Mucosa of descending colon (tissue), 3 donors: ENCODE data around the gene CRABP1. TPM values are rescaled to one million over a fixed set of nuclear protein-coding genes. Genes with fewer than 3 reads are reported as not detected.

Source experiments
- ATAC-seq: fragments of 200-7000 bp; cut with Tn5 transposase; one replicate; pipeline ENCODE4 v1.9.1; 2020; ENCODE audit warnings: mild to moderate bottlenecking, moderate library complexity
- DNase-seq, 3 donors: peaks; one replicate each; pipeline ENCODE4 v3.0.0-alpha.2; 2020
- H3K36me3 ChIP-seq: fragments of 200-600 bp; one replicate; pipeline ENCODE4 v1.8.0; 2021; ENCODE audit warnings: low read depth, mild to moderate bottlenecking
- H3K4me1 ChIP-seq: fragments of 200-600 bp; one replicate; pipeline ENCODE4 v1.8.0; 2021; ENCODE audit warnings: low read depth, mild to moderate bottlenecking
- H3K4me3 ChIP-seq: fragments of 200-600 bp; one replicate; pipeline ENCODE4 v1.8.0; 2021; ENCODE audit warnings: mild to moderate bottlenecking
- H3K9me3 ChIP-seq: fragments of 200-600 bp; one replicate; pipeline ENCODE4 v1.8.0; 2021; ENCODE audit warnings: mild to moderate bottlenecking
- CTCF ChIP-seq: fragments of 200-600 bp; IDR thresholded peaks from one replicate; pipeline ENCODE4 v1.8.0; 2022; ENCODE audit warnings: antibody characterized with exemption, mild to moderate bottlenecking
- intact Hi-C, 2 donors: fragments of 100-400 bp; cut with DNase I in 1 of 2; cut with micrococcal nuclease in 1 of 2; formaldehyde crosslinking; loops; one replicate each; pipeline versions ENCODE4 v1.11.0 to v1.11.1; 2022; cut with DNase I, micrococcal nuclease
- total RNA-seq, 3 donors: library from RNA; stranded (reverse); fragmentation: NEBNext Ultra II Directional in 2 of 3; extraction: Animal tissue kit (Norgen Biotek cat#: 25700) in 2 of 3; gene quantifications; one replicate each; pipeline versions ENCODE4 v1.2.1 to v1.2.4, GENCODE V29; 2021 to 2023
- donor health status: DM: no; HTN: no; CAD: no; lungs with moderate emphysema.
- donor health status: DM: no; HTN: no; CAD: no.
- donor health status: DM: no; HTN: yes; CAD: no.

The CRABP1 gene
- total RNA-seq, 3 donors from 2014 or later, result 0.67 to 6.2 (median 2.4) TPM

GRCh38 chr15:78384651-78385050 lies 44.5 kb downstream of the CRABP1 start:
- no peaks in the 10 kb centered on the region for H3K9me3 ChIP-seq
- no peaks in the 10 kb centered on the region for H3K36me3 ChIP-seq
- no peak overlapping the region for H3K4me3 ChIP-seq
- H3K4me1 ChIP-seq, result no peaks in the 10 kb centered on the region
- intact Hi-C loops, result no loop called here
- no peak for TF ChIP-seq CTCF
- ATAC-seq (no peak), DNase-seq (no peak)

- Histone ChIP-seq H3K36me3 (no peaks in the 10 kb centered on the region), H3K9me3 (no peaks in the 10 kb centered on the region), H3K4me1 (no peaks in the 10 kb centered on the region), H3K4me3 (no peak overlapping the region)
- intact Hi-C loops, result no loop called here
- DNase-seq (no peak), ATAC-seq (no peak)
- TF ChIP-seq CTCF, result no peak
Observed at GRCh38 chr15:78387246-78388037, 47.3 kb downstream of the CRABP1 start.

GRCh38 chr15:78388865-78389264 lies 48.7 kb downstream of the CRABP1 start:
- no peak for DNase-seq
- ATAC-seq, result no peak

GRCh38 chr15:78389322-78389721 lies 49.2 kb downstream of the CRABP1 start:
- DNase-seq (no peak), ATAC-seq (no peak)
- no peak for TF ChIP-seq CTCF
- Histone ChIP-seq H3K36me3 (no peaks in the 10 kb centered on the region), H3K4me1 (peaks cover 2% of the 10 kb centered on the region), H3K4me3 (no peak overlapping the region), H3K9me3 (no peaks in the 10 kb centered on the region)
- intact Hi-C loops, result no loop called here

More at GRCh38 chr15:78388865-78389264, 48.7 kb downstream of the CRABP1 start:
- Histone ChIP-seq H3K36me3 (no peaks in the 10 kb centered on the region), H3K4me3 (no peak overlapping the region), H3K4me1 (peaks cover 2% of the 10 kb centered on the region), H3K9me3 (no peaks in the 10 kb centered on the region)
- intact Hi-C loops, result no loop called here
- no peak for TF ChIP-seq CTCF

GRCh38 chr15:78389738-78390137 lies 49.6 kb downstream of the CRABP1 start:
- Histone ChIP-seq H3K36me3 (no peaks in the 10 kb centered on the region), H3K4me3 (no peak overlapping the region), H3K4me1 (peaks cover 2% of the 10 kb centered on the region), H3K9me3 (no peaks in the 10 kb centered on the region)
- DNase-seq (no peak), ATAC-seq (no peak)
- no peak for TF ChIP-seq CTCF
- intact Hi-C loops, result no loop called here
